ENCODE measurements around the gene PDSS1. TPM values are rescaled to one million over a fixed set of nuclear protein-coding genes. Genes with fewer than 3 reads are reported as not detected.

Gene PDSS1
- polyA plus RNA-seq, 1 donor from 2014 or later = 13.0 TPM

DNA sequence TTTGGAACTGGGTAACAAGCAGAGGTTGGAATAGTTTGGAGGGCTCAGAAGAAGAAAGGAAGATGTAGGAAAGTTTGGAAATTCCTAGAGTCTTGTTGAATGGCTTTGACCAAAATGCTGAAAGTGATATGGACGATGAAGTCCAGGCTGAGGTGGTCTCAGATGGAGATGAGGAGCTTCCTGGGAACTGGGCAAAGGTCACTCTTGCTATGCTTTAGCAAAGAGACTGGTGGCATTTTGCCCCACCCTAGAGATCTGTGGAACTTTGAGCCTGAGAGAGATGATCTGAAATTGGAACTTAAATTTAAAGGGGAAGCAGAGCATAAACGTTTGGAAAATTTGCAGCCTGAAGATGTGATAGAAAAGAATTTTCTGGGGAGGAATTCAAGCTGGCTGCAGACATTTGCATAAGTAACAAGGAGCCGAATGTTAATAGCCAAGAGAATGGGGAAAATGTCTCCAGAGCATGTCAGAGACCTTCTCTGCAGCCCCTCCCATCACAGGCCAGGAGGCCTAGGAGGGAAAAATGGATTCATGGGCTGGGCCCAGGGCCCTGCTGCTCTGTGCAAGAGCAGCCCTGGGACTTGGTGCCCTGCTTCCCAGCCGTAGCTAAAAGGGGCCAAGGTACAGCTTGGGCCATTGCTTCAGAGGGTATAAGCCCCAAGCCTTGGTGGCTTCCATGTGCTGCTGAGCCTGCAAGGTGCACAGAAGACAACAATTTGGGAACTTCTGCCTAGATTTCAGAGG lies 3.6 kb downstream of the PDSS1 start:
- Histone ChIP-seq H3K27me3 (ENCODE audit: insufficient read depth, low read depth, low read length) (no peaks in the 10 kb centered on the region), H3K9me2 (ENCODE audit: insufficient read depth, low read length) (no peaks in the 10 kb centered on the region), H3K79me2 (replicated peaks; ENCODE audit: insufficient read depth, low read length) (peaks cover 18% of the 10 kb centered on the region), H3F3A (ENCODE audit: insufficient read depth, low read length, poor library complexity, severe bottlenecking) (no peaks in the 10 kb centered on the region), H3K9me3 (ENCODE audit: low read length) (no peaks in the 10 kb centered on the region), H4K20me1 (ENCODE audit: insufficient read depth) (no peaks in the 10 kb centered on the region), H3K27ac (ENCODE audit: low read length) (no peak overlapping the region), H3K36me3 (ENCODE audit: insufficient read depth, low read length) (no peaks in the 10 kb centered on the region), H3K4me2 (ENCODE audit: low read length) (no peak overlapping the region), H3K9ac (ENCODE audit: low read length) (no peak overlapping the region), H2AFZ (ENCODE audit: low read depth, low read length) (no peak overlapping the region), H3K4me3 (ENCODE audit: low read length) (no peak overlapping the region)
- TF ChIP-seq RAD21 (conservative IDR thresholded peaks at IDR 0.05) = no peak
- TF ChIP-seq EP300 (conservative IDR thresholded peaks at IDR 0.05; ENCODE audit: poor library complexity, severe bottlenecking) = no peak
- no peak for TF ChIP-seq POLR2AphosphoS5 (IDR thresholded peaks at IDR 0.05)
- TF ChIP-seq TAF1 (IDR thresholded peaks at IDR 0.05; ENCODE audit: low read depth) = no peak
- TF ChIP-seq SMC3 (conservative IDR thresholded peaks at IDR 0.05; ENCODE audit: poor library complexity) = no peak
- TF ChIP-seq, protein P1, sequence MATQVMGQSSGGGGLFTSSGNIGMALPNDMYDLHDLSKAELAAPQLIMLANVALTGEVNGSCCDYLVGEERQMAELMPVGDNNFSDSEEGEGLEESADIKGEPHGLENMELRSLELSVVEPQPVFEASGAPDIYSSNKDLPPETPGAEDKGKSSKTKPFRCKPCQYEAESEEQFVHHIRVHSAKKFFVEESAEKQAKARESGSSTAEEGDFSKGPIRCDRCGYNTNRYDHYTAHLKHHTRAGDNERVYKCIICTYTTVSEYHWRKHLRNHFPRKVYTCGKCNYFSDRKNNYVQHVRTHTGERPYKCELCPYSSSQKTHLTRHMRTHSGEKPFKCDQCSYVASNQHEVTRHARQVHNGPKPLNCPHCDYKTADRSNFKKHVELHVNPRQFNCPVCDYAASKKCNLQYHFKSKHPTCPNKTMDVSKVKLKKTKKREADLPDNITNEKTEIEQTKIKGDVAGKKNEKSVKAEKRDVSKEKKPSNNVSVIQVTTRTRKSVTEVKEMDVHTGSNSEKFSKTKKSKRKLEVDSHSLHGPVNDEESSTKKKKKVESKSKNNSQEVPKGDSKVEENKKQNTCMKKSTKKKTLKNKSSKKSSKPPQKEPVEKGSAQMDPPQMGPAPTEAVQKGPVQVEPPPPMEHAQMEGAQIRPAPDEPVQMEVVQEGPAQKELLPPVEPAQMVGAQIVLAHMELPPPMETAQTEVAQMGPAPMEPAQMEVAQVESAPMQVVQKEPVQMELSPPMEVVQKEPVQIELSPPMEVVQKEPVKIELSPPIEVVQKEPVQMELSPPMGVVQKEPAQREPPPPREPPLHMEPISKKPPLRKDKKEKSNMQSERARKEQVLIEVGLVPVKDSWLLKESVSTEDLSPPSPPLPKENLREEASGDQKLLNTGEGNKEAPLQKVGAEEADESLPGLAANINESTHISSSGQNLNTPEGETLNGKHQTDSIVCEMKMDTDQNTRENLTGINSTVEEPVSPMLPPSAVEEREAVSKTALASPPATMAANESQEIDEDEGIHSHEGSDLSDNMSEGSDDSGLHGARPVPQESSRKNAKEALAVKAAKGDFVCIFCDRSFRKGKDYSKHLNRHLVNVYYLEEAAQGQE (IDR thresholded peaks at IDR 0.05; ENCODE audit: borderline replicate concordance) = no peak
- no peak for TF ChIP-seq MXI1 (conservative IDR thresholded peaks at IDR 0.05; ENCODE audit: poor library complexity, severe bottlenecking)
- TF ChIP-seq, protein P2, sequence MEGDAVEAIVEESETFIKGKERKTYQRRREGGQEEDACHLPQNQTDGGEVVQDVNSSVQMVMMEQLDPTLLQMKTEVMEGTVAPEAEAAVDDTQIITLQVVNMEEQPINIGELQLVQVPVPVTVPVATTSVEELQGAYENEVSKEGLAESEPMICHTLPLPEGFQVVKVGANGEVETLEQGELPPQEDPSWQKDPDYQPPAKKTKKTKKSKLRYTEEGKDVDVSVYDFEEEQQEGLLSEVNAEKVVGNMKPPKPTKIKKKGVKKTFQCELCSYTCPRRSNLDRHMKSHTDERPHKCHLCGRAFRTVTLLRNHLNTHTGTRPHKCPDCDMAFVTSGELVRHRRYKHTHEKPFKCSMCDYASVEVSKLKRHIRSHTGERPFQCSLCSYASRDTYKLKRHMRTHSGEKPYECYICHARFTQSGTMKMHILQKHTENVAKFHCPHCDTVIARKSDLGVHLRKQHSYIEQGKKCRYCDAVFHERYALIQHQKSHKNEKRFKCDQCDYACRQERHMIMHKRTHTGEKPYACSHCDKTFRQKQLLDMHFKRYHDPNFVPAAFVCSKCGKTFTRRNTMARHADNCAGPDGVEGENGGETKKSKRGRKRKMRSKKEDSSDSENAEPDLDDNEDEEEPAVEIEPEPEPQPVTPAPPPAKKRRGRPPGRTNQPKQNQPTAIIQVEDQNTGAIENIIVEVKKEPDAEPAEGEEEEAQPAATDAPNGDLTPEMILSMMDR (IDR thresholded peaks at IDR 0.05; ENCODE audit: poor library complexity, severe bottlenecking) = no peak
- no peak for TF ChIP-seq EZH2 (IDR thresholded peaks at IDR 0.05; ENCODE audit: borderline replicate concordance, insufficient read depth, low read length, poor library complexity, severe bottlenecking)

DNA sequence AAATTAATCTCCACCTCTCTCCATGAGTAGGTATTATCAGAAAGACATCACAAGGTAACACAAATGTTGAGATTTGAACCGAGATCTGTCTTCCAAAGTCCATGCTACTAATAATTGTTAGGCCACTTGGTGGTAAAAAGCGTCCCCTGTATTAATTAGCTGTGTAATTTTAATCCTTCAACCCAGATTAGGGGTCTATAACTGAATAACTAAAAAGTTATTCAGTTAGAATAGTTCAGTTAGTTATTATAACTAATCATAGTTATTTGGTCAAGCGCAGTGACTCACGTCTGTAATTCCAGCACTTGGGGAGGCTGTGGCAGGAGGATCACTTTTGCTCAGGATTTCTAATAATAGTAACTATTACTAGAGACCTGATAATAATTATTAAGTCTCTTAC lies 5.6 kb downstream of the PDSS1 start:
- Histone ChIP-seq H3K27me3 (ENCODE audit: insufficient read depth, low read depth, low read length) (no peaks in the 10 kb centered on the region), H3K9me3 (ENCODE audit: low read length) (no peaks in the 10 kb centered on the region), H3K4me2 (ENCODE audit: low read length) (no peak overlapping the region), H3K27ac (ENCODE audit: low read length) (no peak overlapping the region), H3K79me2 (replicated peaks; ENCODE audit: insufficient read depth, low read length) (peaks cover 16% of the 10 kb centered on the region), H4K20me1 (ENCODE audit: insufficient read depth) (no peaks in the 10 kb centered on the region), H3K9me2 (ENCODE audit: insufficient read depth, low read length) (no peaks in the 10 kb centered on the region), H3K9ac (ENCODE audit: low read length) (no peak overlapping the region), H2AFZ (ENCODE audit: low read depth, low read length) (no peak overlapping the region), H3F3A (ENCODE audit: insufficient read depth, low read length, poor library complexity, severe bottlenecking) (no peaks in the 10 kb centered on the region), H3K36me3 (ENCODE audit: insufficient read depth, low read length) (no peaks in the 10 kb centered on the region), H3K4me3 (ENCODE audit: low read length) (no peak overlapping the region)
- no peak for TF ChIP-seq MXI1 (conservative IDR thresholded peaks at IDR 0.05; ENCODE audit: poor library complexity, severe bottlenecking)
- no peak for TF ChIP-seq RAD21 (conservative IDR thresholded peaks at IDR 0.05)
- TF ChIP-seq EP300 (conservative IDR thresholded peaks at IDR 0.05; ENCODE audit: poor library complexity, severe bottlenecking) = no peak
- no peak for TF ChIP-seq TAF1 (IDR thresholded peaks at IDR 0.05; ENCODE audit: low read depth)
- TF ChIP-seq SMC3 (conservative IDR thresholded peaks at IDR 0.05; ENCODE audit: poor library complexity) = no peak
